ENCODE data around the gene MMEL1.

The MMEL1 gene

GRCh38 chr1:2642560-2643413 is 10.0 kb upstream of the MMEL1 start:
- peak; percentile 48 for DNase-seq (ENCODE audit: low read depth)

- no peak for DNase-seq (ENCODE audit: low read depth)
Observed at GRCh38 chr1:2642131-2642559, 9.3 kb upstream of the MMEL1 start.

DNA sequence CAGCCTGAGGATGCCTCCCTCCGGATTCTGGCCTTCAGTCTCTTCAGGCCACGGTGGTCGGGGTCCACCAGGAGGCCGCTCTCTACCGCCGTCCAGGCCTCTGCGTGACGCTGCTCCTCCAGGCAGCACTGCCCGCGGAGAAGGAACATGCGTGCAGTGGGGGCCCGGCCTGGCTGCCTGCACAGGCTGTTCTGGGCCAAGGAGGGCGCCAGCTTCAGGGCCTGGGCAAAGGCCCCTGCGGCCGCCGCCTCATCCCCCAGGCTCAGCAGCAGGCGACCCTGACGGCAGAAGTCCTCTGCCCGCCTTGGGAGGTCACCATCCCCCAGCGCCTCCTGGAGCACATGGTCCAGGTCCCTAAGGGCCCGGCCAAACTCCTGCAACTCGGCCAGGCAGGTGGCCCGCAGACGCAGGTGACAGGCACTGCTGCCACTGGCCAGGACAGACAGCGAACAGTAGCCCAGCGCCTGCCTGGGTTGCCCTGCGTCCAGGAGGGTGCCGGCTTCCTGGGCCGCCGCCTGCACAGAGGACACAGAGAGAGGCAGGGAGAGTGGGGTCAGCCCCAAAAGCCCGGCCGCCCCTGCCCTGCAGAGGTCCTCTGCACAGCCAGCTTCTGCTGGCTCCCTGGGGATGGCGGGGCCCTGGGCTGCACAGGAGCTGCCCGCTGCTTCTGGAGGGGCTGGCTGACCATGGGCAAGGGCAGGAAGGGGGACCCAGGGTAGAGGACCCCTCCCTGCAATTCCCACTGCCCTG is 8.7 kb upstream of the MMEL1 start:
- DNase-seq (ENCODE audit: low read depth) = no peak

DNA sequence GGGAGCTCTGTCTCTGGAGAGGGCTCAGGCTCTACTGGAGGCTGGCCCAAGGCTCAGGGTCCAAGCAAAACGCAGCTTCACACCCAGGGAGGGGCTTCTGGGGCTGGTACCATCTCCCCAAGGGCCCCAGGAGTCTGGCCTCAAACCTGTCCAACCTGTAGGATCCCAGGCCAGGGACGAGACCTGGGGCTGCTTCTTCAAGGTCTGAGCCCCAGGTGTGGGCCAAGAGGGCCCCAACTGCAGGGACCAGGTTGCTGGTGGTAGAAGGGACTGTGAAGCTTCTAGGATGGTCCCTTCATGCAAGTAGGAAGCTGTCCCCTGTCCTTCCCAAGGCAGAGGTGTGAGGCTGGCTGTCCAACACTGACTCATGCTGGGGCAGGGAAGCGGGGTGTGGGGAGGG is 7.8 kb upstream of the MMEL1 start:
- no peak for DNase-seq (ENCODE audit: low read depth)

DNA sequence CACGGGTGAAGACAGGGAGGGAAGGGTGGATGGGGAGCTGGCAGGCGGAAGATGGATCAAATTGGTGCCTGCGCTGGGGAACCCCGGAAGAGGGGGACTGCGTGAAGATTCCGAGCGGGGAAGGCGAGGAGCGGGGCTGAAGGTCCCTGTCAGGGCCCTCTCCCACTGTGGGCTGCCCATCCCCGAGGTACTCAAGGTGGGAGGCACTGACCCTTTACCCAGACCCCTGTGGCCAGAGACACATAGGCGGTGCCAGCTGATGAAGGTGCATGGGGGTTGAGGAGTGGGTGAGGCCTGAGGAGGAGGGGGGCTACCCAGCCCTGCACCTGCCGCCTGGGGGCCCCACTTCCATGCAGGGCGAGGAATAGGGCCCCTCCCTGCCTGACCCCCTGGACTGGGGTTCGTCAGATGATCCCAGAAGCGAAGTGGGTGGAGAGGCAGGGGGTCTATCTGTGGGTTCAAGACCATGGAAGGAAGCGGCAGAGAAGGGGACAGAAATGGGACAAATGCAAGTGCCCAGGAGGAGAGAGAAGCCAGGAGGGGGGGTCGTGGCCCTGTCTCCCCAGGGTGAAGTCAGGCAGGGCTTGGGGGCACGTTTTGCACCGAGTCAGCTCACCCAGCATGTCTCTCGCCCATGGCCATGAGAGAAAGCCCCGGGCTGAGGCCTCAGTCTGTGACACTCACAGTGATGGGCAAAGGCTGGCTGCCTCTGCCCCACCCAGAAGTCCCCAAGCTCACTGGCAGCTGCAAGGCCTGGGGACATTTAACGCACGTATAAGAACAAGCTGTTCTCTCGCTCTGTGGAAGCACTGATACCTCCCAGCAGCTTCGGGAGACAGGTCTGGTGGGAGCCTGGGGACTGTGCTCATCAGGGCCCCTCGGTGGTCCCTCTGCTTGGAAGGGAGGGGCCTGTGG is 7.0 kb upstream of the MMEL1 start:
- DNase-seq (ENCODE audit: low read depth) = no peak

DNA sequence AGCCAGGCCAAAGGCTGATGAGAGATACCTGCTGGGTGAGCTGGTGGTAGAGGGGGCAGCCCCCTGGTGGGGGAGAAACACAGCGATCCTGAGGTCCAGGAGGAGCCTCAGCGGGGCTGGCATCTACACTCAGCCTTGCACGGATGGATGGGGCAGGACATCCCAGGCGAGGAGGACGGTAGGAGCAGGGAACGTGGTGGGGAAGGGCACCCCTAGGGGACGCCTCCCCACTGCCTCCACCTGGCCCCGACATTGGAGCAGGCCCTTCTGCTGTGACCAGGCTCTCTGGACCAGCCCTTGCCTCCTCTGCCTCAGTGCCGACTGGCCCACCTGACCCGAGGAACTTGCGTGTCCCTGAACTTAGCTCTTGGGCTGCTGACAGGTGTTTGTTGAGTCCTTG is 6.4 kb upstream of the MMEL1 start:
- no peak for DNase-seq (ENCODE audit: low read depth)

- DNase-seq (ENCODE audit: low read depth) = no peak
Observed at GRCh38 chr1:2638466-2639115, 5.8 kb upstream of the MMEL1 start.

DNA sequence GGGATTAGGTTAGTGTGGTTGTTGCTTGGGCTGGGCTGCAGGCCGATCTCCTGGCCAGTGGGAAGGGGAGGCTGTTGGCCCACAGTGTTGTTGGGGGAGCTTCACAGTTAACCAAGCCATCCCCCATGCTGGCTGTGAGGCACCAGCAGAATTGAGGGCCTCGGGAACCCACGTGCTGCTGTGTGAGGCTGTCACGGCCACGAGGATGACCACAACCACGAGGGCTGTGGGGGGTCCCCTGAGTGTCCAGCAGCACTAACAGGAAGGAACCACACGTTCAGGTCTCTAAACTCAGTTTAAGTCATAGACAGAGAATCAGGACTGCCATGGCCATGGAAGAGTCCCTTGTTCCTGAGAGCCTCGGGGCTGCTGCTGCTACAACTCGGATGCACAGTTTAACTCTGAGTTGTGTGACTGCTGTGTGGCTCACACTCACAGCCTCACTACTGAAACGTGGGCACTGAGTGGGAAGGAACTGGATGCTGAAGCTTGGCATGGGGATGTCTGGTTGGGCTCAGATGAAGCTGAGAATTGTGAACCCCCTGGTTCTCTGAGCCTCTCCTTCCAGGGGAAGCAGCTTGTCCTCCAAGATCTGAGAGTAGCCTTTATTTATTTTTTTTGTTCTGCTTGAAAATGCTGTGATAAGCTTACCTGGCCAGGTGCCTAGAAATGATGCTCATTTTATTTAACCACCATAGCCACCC is 4.8 kb upstream of the MMEL1 start:
- no peak for DNase-seq (ENCODE audit: low read depth)

DNA sequence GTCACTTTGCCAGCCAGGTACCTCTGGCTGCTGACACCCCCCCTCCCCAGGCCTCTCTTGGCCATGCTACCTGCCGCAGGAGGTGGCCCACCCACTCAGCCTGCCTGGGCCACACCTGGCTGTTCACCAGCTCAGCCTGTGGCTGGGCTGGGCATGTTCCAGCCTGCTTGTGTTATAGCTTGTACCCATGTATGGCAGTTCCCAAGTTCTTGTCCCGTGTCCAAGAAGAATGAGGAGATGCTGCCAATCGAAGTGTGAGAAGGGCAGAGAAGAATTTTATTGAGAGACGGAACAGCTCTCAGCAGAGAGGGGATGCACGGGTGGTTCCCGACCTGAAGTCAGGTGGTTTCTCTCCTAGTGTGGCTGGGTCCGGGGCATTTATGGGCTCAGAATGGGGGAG is 3.9 kb upstream of the MMEL1 start:
- DNase-seq (ENCODE audit: low read depth) = no peak

DNA sequence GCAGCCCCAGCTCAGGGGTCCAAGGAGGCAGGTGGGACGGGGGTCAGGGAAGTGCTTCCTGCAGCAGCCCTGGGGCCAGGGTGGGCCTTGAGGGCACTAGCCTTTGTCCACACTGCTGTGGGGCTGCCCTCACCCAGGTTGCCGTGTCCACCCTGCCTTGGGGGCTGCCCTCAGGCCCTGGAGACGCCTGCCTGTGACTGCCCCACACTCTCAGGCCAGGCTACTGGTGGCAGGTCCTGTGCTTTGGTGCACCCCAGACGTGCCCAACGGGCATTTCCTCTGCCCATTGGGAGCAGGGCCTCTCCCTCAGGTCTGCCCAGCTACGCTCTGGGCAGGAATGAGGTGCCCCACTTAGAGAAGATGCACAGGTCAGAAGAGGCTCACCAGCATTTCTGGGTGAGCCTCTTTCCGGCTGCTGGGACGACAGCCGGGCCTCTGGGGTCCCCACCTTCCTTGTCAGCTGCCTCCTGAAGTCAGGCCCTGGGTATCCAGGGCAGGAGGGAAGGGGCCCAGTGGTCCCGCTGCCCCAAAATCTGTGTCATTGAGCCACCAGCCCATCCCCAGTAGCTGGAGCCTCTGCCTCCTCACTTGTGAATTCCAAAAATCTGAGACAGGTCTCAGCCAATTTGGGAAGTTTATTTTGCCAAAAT is 2.7 kb upstream of the MMEL1 start:
- DNase-seq (ENCODE audit: low read depth) = no peak

- DNase-seq (ENCODE audit: low read depth) = no peak
Observed at GRCh38 chr1:2633936-2634491, 1.2 kb upstream of the MMEL1 start.

- DNase-seq (ENCODE audit: low read depth) = no peak
Observed at GRCh38 chr1:2633366-2633935, 635 bp upstream of the MMEL1 start.

DNA sequence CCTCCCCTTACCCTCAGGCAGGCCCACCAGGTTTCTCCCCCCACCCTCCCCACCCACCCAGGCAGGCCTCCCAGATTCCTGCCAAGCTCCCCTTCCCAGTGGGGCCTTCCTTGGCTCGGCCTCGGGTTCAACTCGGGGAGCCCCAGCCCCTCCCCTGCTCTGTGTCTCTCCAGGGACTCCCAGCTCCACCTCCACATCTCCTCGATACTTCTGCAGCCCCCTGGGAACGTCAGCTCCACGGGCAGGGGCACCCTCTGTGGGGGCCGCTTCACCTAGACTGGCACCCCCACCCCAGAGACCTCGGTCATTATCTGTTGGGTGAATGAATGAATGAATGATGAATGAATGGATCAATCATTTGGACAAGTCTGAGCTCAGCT is 775 bp downstream of the MMEL1 start:
- no peak for DNase-seq (ENCODE audit: low read depth)

DNA sequence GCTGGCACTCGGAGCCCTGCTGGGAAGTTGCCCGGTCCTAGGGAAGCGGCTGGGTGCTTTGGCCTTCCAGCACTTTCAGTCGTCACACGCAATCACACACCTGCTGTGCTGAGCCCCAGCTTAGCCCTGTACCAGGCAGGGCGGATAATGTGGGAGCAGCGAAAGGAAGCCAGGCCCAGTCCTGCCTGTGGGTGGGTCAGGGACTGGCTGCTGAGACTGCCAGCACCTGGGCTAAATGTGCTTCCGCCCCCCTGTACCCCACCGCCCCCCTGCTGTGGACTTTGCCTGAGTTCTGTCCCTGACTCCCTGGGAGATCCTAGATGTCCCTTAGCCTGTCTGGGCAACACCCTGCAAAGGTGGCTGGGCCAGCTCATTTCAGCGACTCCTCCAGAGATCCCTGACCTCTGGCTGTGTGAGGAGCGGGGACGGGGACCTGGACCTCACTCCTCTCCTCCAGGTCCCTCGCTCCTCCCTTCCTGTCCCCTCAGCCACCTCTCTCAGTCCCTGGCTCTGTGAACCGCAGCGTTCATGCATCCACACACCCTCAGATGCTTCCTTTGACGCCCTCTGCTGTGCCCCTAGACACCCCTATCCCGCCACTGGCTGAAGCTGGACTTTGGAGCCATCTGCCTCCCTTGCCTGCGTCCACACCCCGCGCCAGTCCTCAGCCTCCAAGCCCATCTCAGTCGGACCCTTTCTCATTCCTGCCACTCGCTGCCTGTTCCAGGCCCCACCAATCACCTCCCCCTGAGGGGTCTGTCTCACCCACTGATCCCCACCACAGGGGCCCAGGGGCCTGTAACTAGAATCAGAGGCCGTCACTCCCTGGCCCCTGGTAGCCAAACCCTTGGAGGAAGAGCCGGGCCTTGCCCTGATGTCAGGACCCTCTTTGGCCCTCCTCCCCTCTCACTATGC is 1.4 kb downstream of the MMEL1 start:
- no peak for DNase-seq (ENCODE audit: low read depth)

- no peak for DNase-seq (ENCODE audit: low read depth)
Observed at GRCh38 chr1:2630498-2631135, 2.2 kb downstream of the MMEL1 start.

- DNase-seq (ENCODE audit: low read depth) = no peak
Observed at GRCh38 chr1:2629627-2630497, 3.0 kb downstream of the MMEL1 start.

- DNase-seq (ENCODE audit: low read depth) = no peak
Observed at GRCh38 chr1:2628933-2629626, 3.7 kb downstream of the MMEL1 start.
